HAP-1 (cell line): ENCODE data around the gene NAT8L.

Experiments used
- DNase-seq, 2 experiments: peaks; one replicate each; pipeline ENCODE4 v3.0.0-alpha.2; 2016 to 2020; ENCODE audit warnings: low spot score in 2 of 2
- H3K27me3 ChIP-seq: fragments of 250-450 bp; sonication (Bioruptor Pico); 2 replicates; pipeline ENCODE4 v1.5.1; 2020; ENCODE audit warnings: low read depth, mild to moderate bottlenecking, moderate library complexity
- H3K36me3 ChIP-seq: fragments of 250-450 bp; sonication (Bioruptor Pico); replicated peaks from 2 replicates; pipeline ENCODE4 v1.5.1; 2020; ENCODE audit warnings: mild to moderate bottlenecking
- H3K4me1 ChIP-seq: fragments of 250-450 bp; sonication (Bioruptor Pico); 2 replicates; pipeline ENCODE4 v1.5.1; 2020; ENCODE audit warnings: mild to moderate bottlenecking
- H3K4me3 ChIP-seq: fragments of 250-450 bp; sonication (Bioruptor Pico); 2 replicates; pipeline ENCODE4 v1.5.1; 2020; ENCODE audit warnings: mild to moderate bottlenecking, moderate library complexity
- H3K9me3 ChIP-seq: fragments of 250-450 bp; sonication (Bioruptor Pico); 2 replicates; pipeline ENCODE4 v1.5.1; 2020; ENCODE audit warnings: mild to moderate bottlenecking, moderate library complexity
- in situ Hi-C: fragments of 300-500 bp; cut with MboI; formaldehyde crosslinking; loops from 3 replicates; pipeline ENCODE4 v1.14.3; 2020; ENCODE audit warnings: low sequenced_read_pairs, inconsistent platforms, mixed read lengths

The NAT8L gene

DNA sequence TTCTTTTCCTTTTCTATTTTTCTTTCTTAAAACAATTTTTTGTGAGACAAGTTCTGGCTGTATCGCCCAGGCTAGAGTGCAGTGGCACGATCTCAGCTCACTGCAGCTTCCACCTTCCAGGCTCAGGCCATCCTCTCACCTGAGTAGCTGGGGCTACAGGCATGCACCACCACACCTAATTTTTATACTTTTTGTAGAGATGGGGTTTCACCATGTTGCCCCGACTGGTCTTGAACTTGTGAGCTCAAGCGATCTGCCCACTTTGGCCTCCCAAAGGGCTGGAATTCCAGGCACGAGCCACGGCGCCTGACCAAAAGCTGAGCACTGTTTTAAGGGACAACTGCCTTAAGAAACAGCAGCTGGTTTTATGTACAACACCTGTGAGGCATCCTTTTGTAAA, 9.3 kb upstream of the NAT8L start:
- H3K36me3 ChIP-seq, result no peaks in the 10 kb centered on the region
- no peaks in the 10 kb centered on the region for H3K9me3 ChIP-seq
- H3K4me1 ChIP-seq, result peaks cover 8% of the 10 kb centered on the region; the same call in 1 of the 2 replicates
- H3K4me3 ChIP-seq, result no peak overlapping the region
- in situ Hi-C loops, result no loop called here
- H3K27me3 ChIP-seq, result no peaks in the 10 kb centered on the region
- no peak for DNase-seq

DNA sequence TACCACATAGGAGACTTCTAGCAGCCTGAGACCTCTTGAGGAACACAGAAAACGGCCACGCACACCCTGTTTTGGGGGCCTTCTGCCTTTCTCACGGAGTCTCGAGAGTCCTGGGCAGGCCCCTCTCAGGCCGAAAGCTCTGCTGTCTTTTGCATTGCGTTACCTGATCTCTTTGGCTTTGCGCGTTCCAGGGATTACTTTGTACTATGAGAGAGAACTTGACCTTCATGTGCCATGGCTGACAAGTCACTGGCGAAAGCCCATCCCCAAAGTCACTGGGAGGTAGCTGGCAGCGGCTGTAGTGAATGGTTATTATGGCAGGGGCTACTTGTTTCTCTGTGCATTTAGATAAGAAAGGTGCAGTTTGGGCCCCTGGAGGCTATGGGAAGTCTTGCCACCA, 8.0 kb upstream of the NAT8L start:
- H3K36me3 ChIP-seq, result no peaks in the 10 kb centered on the region
- no peaks in the 10 kb centered on the region for H3K27me3 ChIP-seq
- peak in 1 of 2 experiments; percentile 8 for DNase-seq
- no peaks in the 10 kb centered on the region for H3K9me3 ChIP-seq
- no peak overlapping the region for H3K4me3 ChIP-seq
- in situ Hi-C loops, result no loop called here
- peaks cover 12% of the 10 kb centered on the region; the same call in 1 of the 2 replicates for H3K4me1 ChIP-seq

DNA sequence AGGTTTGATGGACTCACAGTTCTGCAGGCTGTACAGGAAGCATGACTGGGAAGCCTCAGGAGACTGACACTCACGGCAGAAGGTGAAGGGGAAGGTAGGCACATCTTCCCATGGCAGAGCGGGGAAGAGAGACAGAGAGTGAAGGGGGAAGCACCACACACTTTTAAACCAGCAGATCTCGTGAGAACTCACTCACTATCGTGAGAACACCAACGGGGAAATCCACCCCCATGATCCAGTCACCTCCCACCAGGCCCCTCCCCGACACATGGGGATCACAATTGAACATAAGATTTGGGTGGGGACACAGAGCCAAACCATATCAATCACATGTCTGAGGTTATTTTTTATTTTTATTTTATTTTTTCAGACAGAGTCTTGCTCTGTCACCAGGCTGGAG, 4.9 kb upstream of the NAT8L start:
- no peaks in the 10 kb centered on the region for H3K27me3 ChIP-seq
- H3K9me3 ChIP-seq, result no peaks in the 10 kb centered on the region
- H3K36me3 ChIP-seq, result no peaks in the 10 kb centered on the region
- H3K4me1 ChIP-seq, result peaks cover 17% of the 10 kb centered on the region
- peak in 1 of 2 experiments; percentile 8 for DNase-seq
- no peak overlapping the region for H3K4me3 ChIP-seq
- in situ Hi-C loops, result no loop called here

DNA sequence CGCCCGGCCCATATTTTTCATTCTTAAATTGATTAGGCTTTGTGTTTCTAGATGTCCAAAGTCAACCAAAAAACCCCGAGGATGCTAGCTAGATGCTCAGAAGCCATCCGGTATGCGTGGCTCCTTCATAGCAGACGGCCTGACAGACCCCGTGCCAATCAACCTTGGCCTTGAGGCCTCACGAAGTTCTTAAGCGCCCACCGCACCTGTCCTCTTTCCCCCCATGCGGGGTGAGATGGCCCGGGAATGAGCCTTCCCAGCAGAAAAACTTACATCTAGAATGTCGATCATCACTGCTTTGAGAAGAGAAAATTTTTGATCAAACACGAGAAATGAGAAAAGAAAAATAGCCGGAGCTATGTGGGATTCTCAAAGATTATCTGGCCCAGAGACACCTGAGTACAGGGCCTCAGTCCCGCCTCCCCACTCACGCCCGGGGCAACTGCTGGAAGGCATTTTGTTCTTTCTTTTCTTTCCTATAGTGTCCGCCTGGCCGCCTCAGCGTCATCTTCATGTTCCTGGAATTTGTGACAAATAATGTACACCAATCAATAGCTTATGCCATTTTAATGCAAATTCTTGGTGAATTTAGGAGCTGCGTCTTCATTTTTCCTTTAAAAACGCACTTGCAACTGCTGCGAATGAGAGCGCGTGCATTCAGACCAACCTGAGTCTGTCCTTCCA, 1.6 kb upstream of the NAT8L start:
- peak; percentile 55 to 73 for DNase-seq
- no peak overlapping the region for H3K4me3 ChIP-seq
- no peaks in the 10 kb centered on the region for H3K27me3 ChIP-seq
- in situ Hi-C loops, result no loop called here
- H3K36me3 ChIP-seq, result peaks cover 6% of the 10 kb centered on the region; the same call in 1 of the 2 replicates
- peaks cover 8% of the 10 kb centered on the region for H3K4me1 ChIP-seq
- no peaks in the 10 kb centered on the region for H3K9me3 ChIP-seq

DNA sequence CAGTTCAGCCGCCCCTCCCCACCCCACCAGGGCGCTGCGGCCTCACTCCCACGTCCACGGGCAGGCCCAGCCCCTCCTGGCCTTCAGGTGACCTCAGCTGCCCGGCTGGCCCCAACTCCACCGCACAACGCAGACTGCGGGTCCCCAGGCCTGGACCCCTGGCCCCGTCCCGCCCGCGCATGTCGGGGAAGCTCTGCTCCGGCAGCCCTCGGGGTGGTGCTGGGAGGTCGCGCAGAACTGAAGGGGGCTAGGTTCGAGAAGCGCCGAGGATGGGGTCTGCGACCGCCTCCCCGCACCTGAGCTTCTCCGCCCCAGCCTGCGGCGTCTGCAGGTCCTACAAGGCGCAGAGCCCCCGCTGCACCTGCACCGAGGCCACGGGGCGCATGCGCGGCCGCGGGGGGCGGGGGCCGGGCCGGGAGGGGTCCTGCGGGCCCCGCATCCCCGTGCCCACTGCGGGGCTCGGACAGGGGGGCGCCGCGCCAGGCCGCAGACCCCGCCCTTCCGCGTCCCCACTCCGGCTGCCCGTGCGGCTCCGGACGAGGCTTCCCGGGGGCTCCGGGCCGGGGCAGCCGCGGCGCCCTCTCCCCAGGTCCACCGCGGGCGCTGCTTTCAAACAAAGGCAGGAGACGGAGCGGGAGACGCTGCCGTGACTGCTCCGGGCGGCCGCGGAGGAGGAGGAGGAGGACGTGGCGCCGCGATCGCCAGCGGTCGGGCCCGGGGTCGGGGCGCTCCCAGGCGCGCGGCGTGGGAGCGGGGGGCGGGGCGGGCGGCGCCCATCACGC, 672 bp upstream of the NAT8L start:
- DNase-seq, result peak; percentile 32 to 67
- Histone ChIP-seq H3K4me3 (peak overlapping the region; percentile 46), H3K36me3 (peaks cover 13% of the 10 kb centered on the region), H3K4me1 (peaks cover 8% of the 10 kb centered on the region), H3K27me3 (no peaks in the 10 kb centered on the region), H3K9me3 (no peaks in the 10 kb centered on the region)
- in situ Hi-C loops, result no loop called here

DNA sequence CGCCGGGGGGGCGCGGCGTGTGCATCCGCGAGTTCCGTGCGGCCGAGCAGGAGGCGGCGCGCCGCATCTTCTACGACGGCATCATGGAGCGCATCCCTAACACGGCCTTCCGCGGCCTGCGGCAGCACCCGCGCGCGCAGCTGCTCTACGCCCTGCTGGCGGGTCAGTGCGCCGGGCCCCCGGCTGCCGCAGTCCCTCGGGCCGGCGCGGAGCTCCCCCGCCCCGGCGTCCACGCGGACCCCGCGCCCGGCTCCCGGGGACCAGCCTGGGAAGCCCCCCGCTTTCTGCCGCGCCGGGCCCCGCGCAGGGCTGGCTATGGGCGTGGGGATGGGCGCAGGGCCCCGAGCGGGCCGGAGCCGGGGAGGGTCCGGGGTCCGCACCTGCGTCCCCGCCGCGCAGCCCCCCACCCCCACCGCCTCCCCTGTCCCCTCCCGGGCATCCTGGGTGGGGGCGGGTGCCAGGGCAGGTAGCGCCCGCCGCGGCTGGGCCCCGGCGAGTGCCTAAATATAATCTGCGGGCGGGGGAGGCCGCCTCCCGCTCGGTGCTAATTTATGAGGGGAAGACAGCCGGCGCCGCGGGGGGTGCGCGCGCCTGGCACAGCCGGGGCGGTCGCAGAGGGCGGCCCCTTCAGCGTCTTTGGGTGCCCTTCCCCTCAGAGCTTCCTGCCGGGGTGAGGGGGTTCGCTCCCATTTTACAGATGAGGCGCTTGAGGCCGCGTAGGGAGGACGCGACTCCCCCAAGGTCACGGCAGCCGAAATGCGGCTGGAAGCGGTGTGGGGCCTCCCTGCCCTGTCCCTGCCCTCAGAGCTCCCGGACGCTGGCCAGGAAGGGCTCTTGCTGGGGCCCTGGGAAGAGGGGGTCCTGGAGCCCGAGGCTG, 837 bp downstream of the NAT8L start:
- Histone ChIP-seq H3K36me3 (peaks cover 23% of the 10 kb centered on the region), H3K4me1 (peaks cover 8% of the 10 kb centered on the region), H3K4me3 (peak overlapping the region; percentile 50), H3K9me3 (no peaks in the 10 kb centered on the region), H3K27me3 (no peaks in the 10 kb centered on the region)
- in situ Hi-C loops, result no loop called here
- DNase-seq, result no peak

DNA sequence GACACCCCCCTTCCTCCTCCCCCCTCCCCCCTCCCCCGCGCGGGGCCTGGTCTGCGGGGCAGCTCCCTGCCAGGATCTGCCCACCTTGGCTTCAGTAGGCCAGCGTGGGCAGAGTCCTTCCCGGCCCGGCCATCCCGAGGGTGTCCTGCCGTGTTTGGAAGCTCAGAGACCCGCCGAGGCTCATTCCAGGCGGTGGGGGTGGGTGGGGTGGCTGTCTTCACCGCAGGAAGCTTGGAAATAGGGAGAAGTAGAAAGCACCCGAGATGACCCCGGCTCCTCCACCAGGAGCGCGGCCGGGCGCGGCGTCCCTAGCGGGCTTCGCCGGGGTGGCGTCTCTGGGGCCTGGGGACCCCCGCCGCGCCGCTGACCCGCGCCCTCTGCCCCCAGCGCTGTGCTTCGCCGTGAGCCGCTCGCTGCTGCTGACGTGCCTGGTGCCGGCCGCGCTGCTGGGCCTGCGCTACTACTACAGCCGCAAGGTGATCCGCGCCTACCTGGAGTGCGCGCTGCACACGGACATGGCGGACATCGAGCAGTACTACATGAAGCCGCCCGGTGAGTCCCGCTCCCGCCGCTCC, 1.6 kb downstream of the NAT8L start:
- in situ Hi-C loops, result no loop called here
- peak overlapping the region; percentile 50 for H3K4me3 ChIP-seq

DNA sequence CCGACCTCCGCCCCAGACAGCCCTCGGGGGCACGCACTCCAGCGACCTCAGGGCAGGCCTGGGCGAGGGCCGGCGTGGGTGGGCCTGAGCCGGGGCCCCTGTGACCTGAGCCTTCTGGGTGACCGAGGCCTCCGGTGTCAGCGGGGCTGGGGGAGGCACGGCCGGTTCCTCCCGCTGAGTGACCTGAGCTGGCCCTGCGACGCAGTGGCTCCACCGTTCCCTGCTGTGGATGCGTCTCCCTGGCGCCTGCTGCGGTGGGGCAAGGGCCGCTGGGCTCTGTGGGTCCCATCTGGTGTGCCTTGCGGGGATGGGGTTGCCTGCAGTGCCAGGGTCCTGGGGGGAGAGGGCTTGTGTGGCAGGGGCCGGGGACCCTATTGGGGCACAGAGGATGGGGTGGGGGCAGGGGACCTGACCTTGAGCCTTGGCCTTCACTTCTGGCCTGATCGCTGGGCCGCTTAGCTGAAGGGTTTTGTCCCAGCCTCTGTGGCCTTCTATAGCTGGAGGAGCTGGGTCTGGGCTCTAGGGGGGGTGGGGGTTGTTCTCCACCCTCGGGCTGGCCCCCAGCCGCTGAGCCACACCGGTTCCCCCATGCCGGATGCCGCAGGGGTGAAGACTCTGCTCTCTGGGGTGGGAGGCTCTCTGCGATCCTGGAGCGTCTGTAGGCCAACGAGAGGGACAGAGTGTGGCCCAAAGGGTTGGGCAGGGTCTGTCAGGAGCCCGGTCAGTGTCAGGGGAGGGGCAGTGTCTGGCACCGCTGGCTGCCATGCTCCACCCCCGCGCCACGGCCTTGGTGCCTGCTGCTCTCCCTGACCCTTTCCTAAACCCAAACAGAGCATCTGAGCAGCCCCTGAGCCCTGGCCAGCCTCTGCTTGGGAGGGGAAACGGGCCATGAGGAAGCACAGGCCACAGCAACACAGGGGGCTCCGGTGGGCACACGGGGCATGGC, 2.3 kb downstream of the NAT8L start:
- H3K27me3 ChIP-seq, result no peaks in the 10 kb centered on the region
- in situ Hi-C loops, result no loop called here
- H3K36me3 ChIP-seq, result peaks cover 23% of the 10 kb centered on the region
- peaks cover 5% of the 10 kb centered on the region for H3K4me1 ChIP-seq
- peak overlapping the region; percentile 50 for H3K4me3 ChIP-seq
- no peaks in the 10 kb centered on the region for H3K9me3 ChIP-seq
- DNase-seq, result peak in 1 of 2 experiments; percentile 12

More for the DNA sequence above, 1.6 kb downstream of the NAT8L start:
- H3K9me3 ChIP-seq, result no peaks in the 10 kb centered on the region
- peaks cover 6% of the 10 kb centered on the region for H3K4me1 ChIP-seq
- H3K27me3 ChIP-seq, result no peaks in the 10 kb centered on the region
- peak in 1 of 2 experiments; percentile 52 for DNase-seq
- peaks cover 23% of the 10 kb centered on the region for H3K36me3 ChIP-seq

DNA sequence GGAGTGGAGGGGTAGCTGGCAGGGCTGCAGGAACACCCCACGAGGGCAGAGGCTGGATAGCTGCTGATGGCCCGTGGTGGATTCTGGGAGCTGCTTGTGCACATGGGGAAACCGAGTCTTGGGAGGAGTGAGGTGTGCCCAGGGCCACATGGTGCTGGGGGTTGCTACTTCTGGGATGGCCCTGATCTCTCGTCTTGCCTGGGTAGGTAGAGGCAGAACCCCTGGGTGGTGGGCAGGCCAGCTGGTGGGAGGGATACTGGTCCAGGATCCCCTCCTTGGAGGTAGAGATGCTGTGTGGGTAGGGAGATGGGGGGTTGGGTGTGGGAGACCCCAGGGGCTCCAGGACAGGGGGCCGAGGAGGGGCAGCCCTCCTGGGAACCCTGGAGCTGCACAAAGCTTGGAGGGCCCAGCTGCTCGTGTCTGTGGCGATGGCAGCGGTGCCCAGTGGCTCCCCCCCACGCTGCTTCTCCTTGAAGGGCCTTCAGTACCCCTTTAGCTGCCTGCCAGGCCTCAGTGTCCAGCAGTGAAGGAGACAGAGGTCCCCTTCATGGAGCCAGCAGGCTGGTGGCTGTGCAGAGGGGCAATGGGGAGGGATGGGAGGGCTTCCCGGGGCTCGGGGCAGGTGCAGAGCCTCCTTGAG, 3.2 kb downstream of the NAT8L start:
- in situ Hi-C loops, result no loop called here
- peaks cover 23% of the 10 kb centered on the region for H3K36me3 ChIP-seq
- H3K27me3 ChIP-seq, result no peaks in the 10 kb centered on the region
- H3K4me3 ChIP-seq, result no peak overlapping the region
- no peak for DNase-seq
- peaks cover 5% of the 10 kb centered on the region for H3K4me1 ChIP-seq
- no peaks in the 10 kb centered on the region for H3K9me3 ChIP-seq

DNA sequence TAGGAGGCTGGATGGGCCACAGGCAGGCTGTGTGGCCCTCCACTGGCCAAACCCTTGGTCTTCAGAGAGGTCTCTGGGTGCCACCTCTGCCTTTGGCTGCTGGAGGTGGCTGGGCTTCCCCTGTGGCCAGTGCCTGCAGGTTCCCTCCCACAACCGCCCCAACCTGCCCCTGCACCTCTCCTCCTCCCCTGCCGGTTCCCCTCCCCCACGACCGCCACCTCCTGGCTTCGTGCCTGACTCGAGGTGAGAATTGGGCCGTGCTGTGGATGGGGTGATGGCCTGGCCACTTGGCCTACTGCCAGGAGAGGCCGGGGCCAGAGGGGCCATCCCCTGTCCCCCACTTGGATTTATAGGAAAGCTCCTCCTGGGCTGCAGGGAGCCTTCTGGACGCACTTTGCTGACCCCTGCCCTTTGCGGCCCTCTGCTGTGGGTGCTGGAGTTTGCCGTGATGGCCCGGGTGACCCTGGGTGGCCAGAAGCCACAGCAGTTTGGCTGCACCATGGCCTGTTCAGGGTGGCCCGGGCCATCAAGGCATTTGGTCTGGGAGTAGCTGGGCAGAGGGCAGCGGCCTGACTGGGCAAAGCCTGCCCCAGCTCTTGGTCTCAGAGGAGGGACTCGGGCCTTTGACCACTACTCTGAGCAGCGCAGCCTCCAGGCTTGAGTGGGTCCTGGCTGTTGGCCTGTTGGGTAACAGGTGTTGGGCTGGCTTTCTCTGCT, 3.8 kb downstream of the NAT8L start:
- Histone ChIP-seq H3K9me3 (no peaks in the 10 kb centered on the region), H3K27me3 (no peaks in the 10 kb centered on the region), H3K36me3 (peaks cover 23% of the 10 kb centered on the region), H3K4me1 (no peaks in the 10 kb centered on the region; the same call in 1 of the 2 replicates), H3K4me3 (no peak overlapping the region)
- no peak for DNase-seq
- in situ Hi-C loops, result no loop called here

DNA sequence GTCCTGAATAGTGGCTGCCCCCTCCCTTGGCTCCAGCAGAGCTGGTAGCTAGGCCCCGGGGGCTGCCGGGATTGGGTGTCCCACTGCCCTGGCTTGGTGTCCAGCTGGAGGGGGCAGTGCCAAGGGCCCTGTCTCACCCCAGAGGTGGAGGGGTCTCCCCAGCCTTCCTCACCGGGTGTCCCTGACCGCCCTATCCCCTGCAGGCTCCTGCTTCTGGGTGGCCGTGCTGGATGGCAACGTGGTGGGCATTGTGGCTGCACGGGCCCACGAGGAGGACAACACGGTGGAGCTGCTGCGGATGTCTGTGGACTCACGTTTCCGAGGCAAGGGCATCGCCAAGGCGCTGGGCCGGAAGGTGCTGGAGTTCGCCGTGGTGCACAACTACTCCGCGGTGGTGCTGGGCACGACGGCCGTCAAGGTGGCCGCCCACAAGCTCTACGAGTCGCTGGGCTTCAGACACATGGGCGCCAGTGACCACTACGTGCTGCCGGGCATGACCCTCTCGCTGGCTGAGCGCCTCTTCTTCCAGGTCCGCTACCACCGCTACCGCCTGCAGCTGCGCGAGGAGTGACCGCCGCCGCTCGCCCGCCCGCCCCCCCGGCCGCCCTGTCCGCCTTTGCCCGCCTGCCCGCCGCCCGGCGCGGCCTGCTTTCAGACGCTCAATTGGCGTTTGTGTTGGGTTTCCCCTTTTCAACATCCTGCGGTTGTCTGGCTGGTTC, 4.6 kb downstream of the NAT8L start:
- no peaks in the 10 kb centered on the region for H3K9me3 ChIP-seq
- peaks cover 23% of the 10 kb centered on the region for H3K36me3 ChIP-seq
- H3K27me3 ChIP-seq, result no peaks in the 10 kb centered on the region
- in situ Hi-C loops, result no loop called here
- no peak for DNase-seq
- H3K4me1 ChIP-seq, result no peaks in the 10 kb centered on the region; the same call in 1 of the 2 replicates
- no peak overlapping the region for H3K4me3 ChIP-seq
